Esophagus squamous epithelium (tissue), 5 donors: ENCODE data around the gene NUBP1. TPM values are rescaled to one million over a fixed set of nuclear protein-coding genes. Genes with fewer than 3 reads are reported as not detected.
A peak's percentile ranks its signal among the peaks of the same experiment; 100 is the strongest.

Experiments used
- DNase-seq: peaks from one replicate; lab custom pipeline; 2025; lab: John Stamatoyannopoulos, UW
- H3K27ac ChIP-seq, 4 donors: fragments of 200-600 bp; sonication (generic); one replicate each; pipeline ENCODE4 v1.5.1; 2016 to 2019; ENCODE audit warnings: mild to moderate bottlenecking in 1 of 4
- H3K27me3 ChIP-seq, 4 donors: fragments of 200-600 bp; sonication (generic); 1 replicate in 3 of 4; 2 replicates in 1 of 4; pipeline versions ENCODE4 v1.5.1 to v1.6.0; 2017 to 2021; ENCODE audit warnings: antibody characterized with exemption in 1 of 4
- H3K36me3 ChIP-seq, 3 donors: fragments of 200-600 bp; sonication (generic); one replicate each; pipeline ENCODE4 v1.5.1; 2016 to 2019
- H3K4me1 ChIP-seq, 3 donors: fragments of 200-600 bp; sonication (generic); one replicate each; pipeline ENCODE4 v1.5.1; 2017 to 2019
- H3K4me3 ChIP-seq, 4 donors: fragments of 200-600 bp; sonication (generic); 1 replicate in 3 of 4; 2 replicates in 1 of 4; pipeline ENCODE4 v1.5.1; 2016 to 2019; ENCODE audit warnings: mild to moderate bottlenecking in 2 of 4, moderate library complexity in 1 of 4
- H3K9me3 ChIP-seq, 3 donors: fragments of 200-600 bp; sonication (generic); one replicate each; pipeline ENCODE4 v1.5.1; 2016 to 2019
- CTCF ChIP-seq, 6 experiments: fragments of 450-650 bp in 4 of 6; fragments of 200-600 bp in 2 of 6; sonication (generic) in 2 of 6; IDR thresholded peaks; one replicate each; pipeline ENCODE4 v1.5.1; 2016 to 2019; ENCODE audit warnings: antibody characterized with exemption in 6 of 6, mild to moderate bottlenecking in 4 of 6, moderate library complexity in 4 of 6
- POLR2A ChIP-seq, 4 donors: fragments of 450-650 bp; IDR thresholded peaks; one replicate each; pipeline ENCODE4 v1.6.1; 2017; ENCODE audit warnings: antibody characterized with exemption in 4 of 4, mild to moderate bottlenecking in 4 of 4, moderate library complexity in 3 of 4
- WGBS, 2 donors: methylation state at CpG; one replicate each; pipeline ENCODE4 v1.1.5; 2018; 5-methylcytosine and 5-hydroxymethylcytosine counted together
- intact Hi-C: fragments of 100-400 bp; cut with DNase I; formaldehyde crosslinking; loops from one replicate; pipeline ENCODE4 v1.15.0; 2022
- total RNA-seq, 4 donors: library from RNA; depleted of rRNA; stranded (reverse); fragments of >200 nt; gene quantifications; one replicate each; pipeline ENCODE4 v1.1.0, GENCODE V29; 2016
- donor health status: DM: yes; HTN: yes; CAD: no.

NUBP1 gene
- total RNA-seq, 4 donors from 2014 or later: 18.9 to 25.6 (median 21.1) TPM

- H3K27me3 ChIP-seq: no peaks in the 10 kb centered on the region
- H3K36me3 ChIP-seq: peaks cover 0 to 8% (median 0%) of the 10 kb centered on the region in 3 donors
- H3K4me1 ChIP-seq: peaks cover 10 to 54% (median 42%) of the 10 kb centered on the region in 3 donors
- no peak overlapping the region for H3K4me3 ChIP-seq
- intact Hi-C loops: no loop called here
- TF ChIP-seq POLR2A (IDR thresholded peaks at IDR 0.05) (no peak), CTCF (IDR thresholded peaks at IDR 0.05) (no peak)
- H3K9me3 ChIP-seq: no peaks in the 10 kb centered on the region
- no peak for DNase-seq
- 71 to 72% methylated on average over 4 of the region's 4 CpGs for WGBS, 2 donors
- H3K27ac ChIP-seq: peak overlapping the region in 1 of 4 donors; percentile 34
These were observed 1.8 kb upstream of the NUBP1 start for GRCh38 chr16:10741844-10742243.

- 30% methylated on average over 5 of the region's 5 CpGs for WGBS, 2 donors
- Histone ChIP-seq H3K27me3 (no peaks in the 10 kb centered on the region), H3K9me3 (no peaks in the 10 kb centered on the region), H3K27ac (peak overlapping the region; percentile 95 to 99 (median 96)), H3K4me1 (peaks cover 2 to 40% (median 31%) of the 10 kb centered on the region in 3 donors), H3K4me3 (peak overlapping the region; percentile 52 to 73 (median 64)), H3K36me3 (peaks cover 0 to 22% (median 7%) of the 10 kb centered on the region in 3 donors)
- intact Hi-C loops: no loop called here
- DNase-seq: no peak
- TF ChIP-seq POLR2A (IDR thresholded peaks at IDR 0.05) (no peak), CTCF (IDR thresholded peaks at IDR 0.05) (no peak)
These were observed 424 bp upstream of the NUBP1 start for GRCh38 chr16:10743227-10743609.

- intact Hi-C loops: no loop called here
- peak overlapping the region; percentile 52 to 73 (median 64) for H3K4me3 ChIP-seq
- peaks cover 0 to 39% (median 24%) of the 10 kb centered on the region in 3 donors for H3K4me1 ChIP-seq
- H3K27ac ChIP-seq: peak overlapping the region; percentile 95 to 99 (median 96)
- H3K27me3 ChIP-seq: no peaks in the 10 kb centered on the region
- TF ChIP-seq POLR2A (IDR thresholded peaks at IDR 0.05): no peak
- H3K36me3 ChIP-seq: peaks cover 0 to 35% (median 7%) of the 10 kb centered on the region in 3 donors
- no peak for DNase-seq
- WGBS, 2 donors: 32 to 42% methylated on average over 17 of the region's 17 CpGs
- H3K9me3 ChIP-seq: no peaks in the 10 kb centered on the region
These were observed 858 bp downstream of the NUBP1 start for GRCh38 chr16:10744370-10745030.

- WGBS, 2 donors: 45 to 71% methylated on average over 2 of the region's 2 CpGs
- no peak for TF ChIP-seq CTCF (IDR thresholded peaks at IDR 0.05)
- TF ChIP-seq POLR2A (IDR thresholded peaks at IDR 0.05): no peak
- H3K9me3 ChIP-seq: no peaks in the 10 kb centered on the region
- H3K27me3 ChIP-seq: no peaks in the 10 kb centered on the region
- peaks cover 0 to 44% (median 24%) of the 10 kb centered on the region in 3 donors for H3K4me1 ChIP-seq
- peaks cover 0 to 48% (median 7%) of the 10 kb centered on the region in 3 donors for H3K36me3 ChIP-seq
- DNase-seq: no peak
- H3K27ac ChIP-seq: no peak overlapping the region
- H3K4me3 ChIP-seq: no peak overlapping the region
- intact Hi-C loops: no loop called here
These were observed 2.2 kb downstream of the NUBP1 start for GRCh38 chr16:10745841-10746240.

- H3K27me3 ChIP-seq: no peaks in the 10 kb centered on the region
- no peak overlapping the region for H3K4me3 ChIP-seq
- H3K9me3 ChIP-seq: no peaks in the 10 kb centered on the region
- H3K27ac ChIP-seq: peak overlapping the region in 2 of 4 donors; percentile 21 to 39
- DNase-seq: no peak
- 81 to 92% methylated on average over 5 to 10 of the region's 11 CpGs for WGBS, 2 donors
- H3K4me1 ChIP-seq: peaks cover 0 to 21% (median 5%) of the 10 kb centered on the region in 3 donors
- no peak for TF ChIP-seq POLR2A (IDR thresholded peaks at IDR 0.05)
- no peak for TF ChIP-seq CTCF (IDR thresholded peaks at IDR 0.05)
- H3K36me3 ChIP-seq: peaks cover 0 to 98% (median 11%) of the 10 kb centered on the region in 3 donors
- intact Hi-C loops: no loop called here
These were observed 7.2 kb downstream of the NUBP1 start for GRCh38 chr16:10750793-10751192.
